GM12801 (cell line): ENCODE data around the gene ETHE1.

Experiments
- CTCF ChIP-seq: IDR thresholded peaks from one replicate; pipeline ENCODE4 v1.5.1; 2011; ENCODE audit warnings: control low read depth; ENCODE audit not compliant: insufficient read length; ENCODE audit errors: extremely low read depth

The ETHE1 gene

GRCh38 chr19:43489310-43489709, 37.7 kb downstream of the ETHE1 start:
- TF ChIP-seq CTCF: no peak

GRCh38 chr19:43488179-43488578, 38.8 kb downstream of the ETHE1 start:
- no peak for TF ChIP-seq CTCF

- TF ChIP-seq CTCF: no peak
These were observed 40.6 kb downstream of the ETHE1 start for GRCh38 chr19:43486412-43486811.

GRCh38 chr19:43485951-43486350, 41.0 kb downstream of the ETHE1 start:
- no peak for TF ChIP-seq CTCF

- no peak for TF ChIP-seq CTCF
These were observed 43.7 kb downstream of the ETHE1 start for GRCh38 chr19:43483281-43483680.

- no peak for TF ChIP-seq CTCF
These were observed 44.8 kb downstream of the ETHE1 start for GRCh38 chr19:43482193-43482592.

GRCh38 chr19:43481701-43482100, 45.3 kb downstream of the ETHE1 start:
- TF ChIP-seq CTCF: no peak

GRCh38 chr19:43480574-43480973, 46.4 kb downstream of the ETHE1 start:
- TF ChIP-seq CTCF: no peak
